NCI-H128 (cell line): Measurements from ENCODE around the gene OSBP2.

ENCODE experiments used
- DNase-seq: peaks from one replicate; lab custom pipeline; 2025; ENCODE audit not compliant: unreplicated experiment; lab: John Stamatoyannopoulos, UW

The OSBP2 gene

DNA sequence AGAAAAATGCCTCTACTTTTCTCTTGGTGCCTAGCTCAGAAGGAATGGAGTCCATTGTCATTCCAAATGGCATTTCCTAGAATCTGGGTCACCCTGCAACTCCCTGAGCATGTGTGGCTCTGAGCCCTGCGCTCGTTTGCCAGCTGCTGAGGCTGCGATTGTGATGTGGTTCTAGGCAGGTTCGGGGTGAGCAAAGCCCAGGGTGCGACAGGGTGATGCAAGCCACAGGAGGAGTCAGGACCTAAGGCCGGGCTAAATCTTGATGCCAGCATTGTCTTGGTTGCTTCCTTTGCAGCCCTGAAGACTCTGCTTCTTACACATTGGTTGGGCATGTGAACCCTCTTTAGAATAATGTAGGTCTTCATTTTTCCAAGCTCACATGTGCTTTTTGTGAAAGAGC is 142.9 kb downstream of the OSBP2 start:
- no peak for DNase-seq

DNA sequence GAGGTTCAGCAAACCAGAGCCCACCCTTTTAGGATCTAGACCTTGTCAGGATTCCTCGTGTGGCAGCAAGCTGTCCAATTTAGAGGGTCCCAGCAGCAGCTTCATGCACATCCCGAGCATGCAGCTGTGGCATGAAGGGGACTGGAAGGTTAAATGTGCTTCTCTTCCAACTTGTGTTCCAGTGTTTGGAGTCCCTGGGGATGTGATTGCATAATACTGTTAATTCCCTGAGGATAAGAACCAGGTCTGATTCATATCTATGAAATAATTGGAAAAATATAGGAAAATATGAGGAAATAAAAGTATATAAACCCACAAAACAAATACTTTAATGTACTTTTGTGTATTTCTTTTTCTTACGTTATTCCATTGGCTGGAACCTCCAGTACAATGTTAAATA is 143.4 kb downstream of the OSBP2 start:
- no peak for DNase-seq

DNA sequence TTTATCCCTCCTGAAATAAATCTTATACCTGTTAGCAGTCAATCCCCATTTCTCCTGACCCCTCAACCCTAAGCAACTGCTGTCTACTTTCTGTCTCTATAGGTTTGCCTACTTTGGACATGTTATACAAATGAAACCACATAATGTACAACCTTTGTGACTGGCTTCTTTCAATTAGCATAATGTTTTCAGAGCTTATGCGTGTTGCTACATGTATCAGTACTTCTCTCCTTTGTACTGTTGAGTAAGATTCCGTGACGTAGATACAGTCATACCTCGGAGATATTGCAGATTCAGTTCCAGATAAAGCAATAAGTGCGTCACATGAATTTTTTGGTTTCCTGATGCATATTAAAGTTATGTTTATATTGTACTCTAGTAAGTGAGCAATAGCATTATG is 146.6 kb downstream of the OSBP2 start:
- no peak for DNase-seq

DNA sequence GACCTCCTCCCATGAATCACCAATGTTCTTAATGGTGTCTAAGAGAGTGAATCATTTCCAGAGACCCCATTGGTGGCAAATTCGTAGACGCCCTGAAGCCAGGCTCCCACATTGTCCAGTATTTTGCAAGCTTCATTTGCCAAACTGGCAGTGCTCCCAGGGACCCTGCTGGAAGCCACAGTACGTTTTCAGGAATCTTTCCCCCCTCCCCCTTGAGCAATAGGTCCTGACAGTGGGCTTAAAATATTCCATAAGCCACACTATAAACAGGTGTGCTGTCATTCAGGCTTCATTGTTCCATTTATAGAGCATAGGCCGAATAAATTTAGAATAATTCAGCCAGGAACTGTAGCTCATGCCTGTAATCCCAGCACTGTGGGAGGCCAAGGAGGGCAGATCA is 148.6 kb downstream of the OSBP2 start:
- no peak for DNase-seq

DNA sequence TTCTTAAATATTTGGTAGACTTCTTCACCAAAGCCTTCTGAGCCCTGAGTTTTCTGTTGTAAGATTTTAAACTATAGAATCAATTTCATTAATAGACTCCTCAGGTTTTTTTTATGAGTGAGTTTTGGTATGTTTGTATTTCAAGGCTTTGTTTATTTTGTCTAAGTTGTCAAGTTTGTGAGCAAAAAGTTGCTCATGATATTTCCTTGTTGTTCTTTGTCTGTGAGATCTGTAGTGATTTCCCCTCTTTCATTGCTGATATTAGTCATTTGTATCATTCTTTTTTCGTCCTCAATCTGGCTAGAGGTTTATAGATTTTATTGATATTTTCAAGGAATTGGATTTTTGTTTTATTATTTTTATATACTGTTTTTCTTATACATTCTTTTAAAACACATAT is 152.9 kb downstream of the OSBP2 start:
- no peak for DNase-seq

DNA sequence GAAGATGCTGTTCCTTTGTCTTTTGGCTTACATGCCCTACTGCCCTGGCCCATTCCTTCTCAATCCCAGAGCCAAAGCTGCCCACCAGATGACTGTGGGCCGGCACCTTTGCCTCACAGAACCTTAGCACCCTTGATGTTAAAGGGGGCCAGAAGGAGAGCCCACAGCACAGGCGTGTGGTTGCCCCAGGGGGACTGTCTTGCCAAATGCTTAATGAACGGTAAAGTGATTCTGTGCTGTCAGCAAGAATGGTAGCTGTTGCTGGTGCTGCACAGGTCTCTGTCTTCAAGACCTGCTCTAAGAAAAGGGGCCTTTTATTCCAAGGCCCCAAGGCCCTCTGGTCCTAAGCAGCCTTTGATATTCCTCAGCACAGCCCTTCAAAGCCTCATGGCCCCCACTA is 160.6 kb downstream of the OSBP2 start:
- no peak for DNase-seq

DNA sequence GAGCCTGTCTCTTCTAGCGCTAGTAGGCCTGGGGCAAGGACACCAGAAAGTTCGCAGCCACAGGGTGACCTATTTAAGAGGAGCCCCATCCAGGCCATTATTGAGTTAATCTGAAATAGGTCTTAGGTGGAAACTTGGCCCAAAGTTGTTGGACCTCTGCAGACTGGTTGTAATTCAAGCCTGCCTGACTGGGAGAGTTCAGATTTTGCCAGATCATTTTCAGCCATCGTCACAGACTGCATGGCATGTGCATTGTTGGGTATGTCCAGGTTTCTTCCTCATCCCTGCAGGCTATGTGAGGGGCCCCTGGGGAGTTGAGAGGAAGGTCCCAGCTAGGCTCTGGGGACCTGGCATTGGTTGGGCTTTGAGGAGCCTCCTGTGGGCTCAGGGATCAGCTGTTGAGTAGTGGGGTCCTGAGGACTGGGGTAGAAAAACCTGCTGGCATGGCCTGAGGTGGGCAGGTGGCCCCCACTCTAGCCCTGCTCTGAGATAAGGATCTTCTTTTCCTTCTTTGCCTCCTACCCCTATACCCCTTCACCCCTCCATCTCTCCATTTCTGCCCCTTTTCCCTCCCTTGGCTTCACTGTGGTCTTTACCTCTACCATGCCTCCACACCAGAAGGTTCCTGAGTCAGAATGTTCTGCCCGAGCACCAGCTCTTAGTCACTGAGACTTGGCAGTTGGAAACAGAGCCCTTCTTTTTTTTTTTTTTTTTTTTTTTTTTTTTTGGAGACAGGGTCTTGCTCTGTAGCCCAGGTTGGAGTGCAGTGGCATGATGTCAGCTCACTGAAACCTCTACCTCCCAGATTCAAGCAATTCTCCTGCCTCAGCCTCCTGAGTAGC is 161.2 kb downstream of the OSBP2 start:
- no peak for DNase-seq

DNA sequence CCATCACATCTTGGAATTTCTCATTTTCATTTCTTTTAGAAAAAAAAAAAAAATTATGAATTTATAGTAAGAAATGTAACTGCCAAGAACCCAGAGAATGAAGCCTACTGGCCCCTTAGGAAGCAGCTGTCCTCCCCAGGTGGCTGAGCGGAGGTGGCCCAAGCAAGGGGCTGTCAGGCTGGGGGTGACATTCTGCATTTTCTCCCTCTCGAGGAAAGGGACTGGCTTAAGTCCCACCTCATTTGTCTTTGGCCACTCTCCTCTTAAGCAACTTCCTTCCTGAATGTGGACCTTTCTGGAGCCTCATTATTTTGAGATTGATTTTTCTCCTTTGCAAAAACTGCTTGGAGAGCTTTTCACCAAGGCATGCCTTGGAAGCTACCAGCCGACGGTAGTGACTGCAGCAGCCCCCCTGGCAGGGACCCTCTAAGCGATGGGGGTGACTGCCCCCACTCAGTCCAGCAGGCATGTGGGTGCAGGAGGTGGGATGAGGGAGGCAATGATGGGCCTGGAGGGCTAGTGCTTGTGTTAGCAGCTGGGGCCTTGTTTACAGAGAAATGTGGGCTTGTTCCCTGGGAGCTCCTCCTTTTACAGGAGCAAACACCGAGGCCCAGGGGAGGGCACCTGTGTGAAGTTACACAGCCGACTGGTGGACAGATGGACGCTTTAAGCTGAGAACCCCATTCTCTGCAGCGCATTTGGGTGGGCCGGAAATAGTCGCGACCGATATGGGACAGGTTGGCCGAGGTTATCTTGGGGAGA is 162.2 kb downstream of the OSBP2 start:
- no peak for DNase-seq

DNA sequence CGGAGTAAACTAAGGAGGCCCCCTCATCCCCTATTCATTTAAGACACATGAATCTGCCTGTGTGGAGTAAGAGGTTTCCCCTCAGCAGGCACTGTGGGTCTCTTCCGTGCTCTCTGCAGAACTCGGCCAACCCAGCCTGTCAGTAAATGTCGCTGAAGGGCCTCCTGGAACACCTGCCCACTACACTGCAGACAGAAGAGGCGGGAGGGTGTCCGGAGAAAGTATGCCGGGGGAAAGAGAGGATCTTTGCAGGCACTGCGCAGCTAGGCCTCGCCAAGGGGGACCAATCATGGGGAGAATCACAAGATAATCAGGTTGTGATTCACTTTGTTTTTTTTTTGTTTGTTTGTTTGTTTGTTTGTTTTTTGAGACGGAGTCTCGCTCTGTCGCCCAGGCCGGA is 163.1 kb downstream of the OSBP2 start:
- DNase-seq = no peak

DNA sequence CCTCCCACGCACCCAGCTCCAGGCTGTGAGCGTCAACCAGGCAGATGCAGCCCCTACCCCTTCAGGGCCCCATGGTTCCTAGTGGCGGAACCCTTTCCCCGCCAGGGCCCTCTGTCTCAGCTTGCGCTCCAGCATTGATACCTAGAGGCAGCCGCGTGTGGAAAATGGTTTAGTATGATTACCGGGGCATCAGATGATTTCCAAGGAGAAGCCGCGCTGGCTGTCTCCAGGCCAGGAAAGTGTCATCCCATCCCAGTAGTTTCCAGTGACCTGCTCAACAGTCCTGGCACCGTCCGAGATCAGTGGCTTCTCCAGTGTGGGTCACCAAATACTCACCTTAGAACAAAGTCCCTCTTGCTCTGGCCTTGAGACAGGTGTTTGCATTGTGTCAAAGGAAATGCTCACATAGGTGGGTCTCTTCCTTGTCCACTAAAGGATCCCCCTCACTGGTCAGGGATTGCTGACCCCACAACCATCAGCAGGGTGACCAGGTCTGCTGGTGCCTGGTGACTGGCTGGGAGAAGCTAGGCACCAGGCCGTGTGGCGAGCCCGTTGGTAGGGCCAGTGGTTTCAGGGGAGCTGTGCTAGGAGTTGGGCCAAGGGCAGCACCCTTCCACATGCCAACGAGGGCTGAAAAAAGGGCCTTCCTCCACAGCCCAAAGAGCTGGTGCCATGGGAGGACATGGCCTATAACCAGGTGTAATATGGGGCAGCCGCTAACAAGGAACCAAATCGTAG is 164.5 kb downstream of the OSBP2 start:
- DNase-seq = no peak

DNA sequence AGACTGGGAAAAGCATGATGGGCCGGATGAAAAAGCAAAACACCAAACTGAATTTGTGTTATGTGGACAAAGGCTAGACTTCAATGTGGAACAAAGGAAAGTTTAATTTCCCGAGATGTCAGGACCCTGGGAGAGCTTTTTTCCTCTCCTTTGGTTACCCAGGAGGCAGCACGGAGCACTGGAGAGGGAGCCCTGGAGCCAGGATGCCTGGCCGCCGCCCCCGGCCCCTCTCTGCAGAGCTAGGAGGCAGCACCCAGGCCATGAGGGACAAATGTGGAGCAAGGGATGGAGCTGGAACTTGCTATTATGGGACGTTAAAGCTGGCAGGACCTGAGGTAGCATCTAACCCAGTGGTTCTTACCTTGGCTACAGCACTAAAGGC is 165.0 kb downstream of the OSBP2 start:
- no peak for DNase-seq

DNA sequence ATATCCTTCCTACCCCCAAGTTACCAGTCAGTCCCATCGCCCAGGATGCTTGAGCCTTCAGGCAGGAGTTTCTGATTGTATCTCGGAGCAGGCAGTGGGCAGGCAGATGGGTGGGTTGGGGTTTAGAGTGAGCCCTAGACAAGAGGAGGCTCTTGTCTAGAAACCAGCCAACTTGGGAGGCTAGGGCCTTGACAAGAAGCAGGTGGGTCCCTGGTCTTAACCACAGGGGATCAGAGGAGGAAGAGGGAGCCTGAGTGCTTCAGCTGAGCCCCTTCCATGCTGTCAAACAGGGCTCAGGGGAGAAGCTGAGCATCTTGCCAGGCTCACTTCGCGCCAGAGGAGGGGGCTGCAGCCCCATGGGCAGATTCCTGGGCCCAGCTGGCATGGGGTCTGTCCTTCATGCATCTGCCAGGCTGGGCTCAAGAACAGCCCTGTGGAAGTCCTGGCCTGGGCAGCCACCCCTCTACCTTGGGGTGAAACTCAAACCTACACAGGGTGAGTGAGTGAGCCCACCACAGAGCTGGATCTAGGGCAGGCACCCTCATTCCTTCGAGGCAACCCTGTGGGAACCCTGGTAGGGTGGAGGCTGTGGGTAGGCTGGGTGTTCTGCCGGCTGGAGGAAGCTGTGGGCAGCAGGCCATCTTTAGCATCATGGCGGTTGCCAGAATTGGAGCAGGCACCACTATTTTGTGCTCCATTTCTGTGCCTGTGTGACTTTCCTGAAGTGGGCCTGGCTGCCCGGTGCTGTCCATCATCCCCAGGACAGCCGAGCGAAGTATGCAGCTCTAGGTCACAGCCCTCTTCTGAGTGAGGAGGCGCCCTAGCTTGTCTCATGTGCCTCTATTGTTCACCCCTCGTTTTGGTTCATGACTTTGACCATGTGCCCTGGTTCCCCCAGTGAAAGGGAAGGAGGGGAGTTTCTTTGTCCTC is 165.8 kb downstream of the OSBP2 start:
- no peak for DNase-seq

DNA sequence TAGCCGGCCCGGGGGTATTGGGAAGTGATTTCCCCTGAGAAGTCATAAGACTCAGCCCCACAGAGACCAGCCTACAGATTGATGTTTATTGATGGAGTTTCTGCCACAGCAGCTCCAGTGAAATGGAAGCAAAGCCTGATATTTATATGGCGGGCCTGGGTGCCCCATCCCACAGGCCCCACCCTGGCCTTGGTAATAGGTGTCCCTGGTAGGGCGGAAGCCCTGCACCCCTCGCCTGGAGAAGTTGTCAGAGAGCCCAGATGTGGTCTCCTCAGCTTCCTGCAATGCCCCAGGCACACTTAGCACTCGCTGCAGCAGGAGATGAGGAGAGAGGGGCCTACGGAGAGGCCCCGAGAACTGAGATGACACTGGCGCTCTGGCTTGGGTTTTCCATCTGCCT is 166.5 kb downstream of the OSBP2 start:
- no peak for DNase-seq

DNA sequence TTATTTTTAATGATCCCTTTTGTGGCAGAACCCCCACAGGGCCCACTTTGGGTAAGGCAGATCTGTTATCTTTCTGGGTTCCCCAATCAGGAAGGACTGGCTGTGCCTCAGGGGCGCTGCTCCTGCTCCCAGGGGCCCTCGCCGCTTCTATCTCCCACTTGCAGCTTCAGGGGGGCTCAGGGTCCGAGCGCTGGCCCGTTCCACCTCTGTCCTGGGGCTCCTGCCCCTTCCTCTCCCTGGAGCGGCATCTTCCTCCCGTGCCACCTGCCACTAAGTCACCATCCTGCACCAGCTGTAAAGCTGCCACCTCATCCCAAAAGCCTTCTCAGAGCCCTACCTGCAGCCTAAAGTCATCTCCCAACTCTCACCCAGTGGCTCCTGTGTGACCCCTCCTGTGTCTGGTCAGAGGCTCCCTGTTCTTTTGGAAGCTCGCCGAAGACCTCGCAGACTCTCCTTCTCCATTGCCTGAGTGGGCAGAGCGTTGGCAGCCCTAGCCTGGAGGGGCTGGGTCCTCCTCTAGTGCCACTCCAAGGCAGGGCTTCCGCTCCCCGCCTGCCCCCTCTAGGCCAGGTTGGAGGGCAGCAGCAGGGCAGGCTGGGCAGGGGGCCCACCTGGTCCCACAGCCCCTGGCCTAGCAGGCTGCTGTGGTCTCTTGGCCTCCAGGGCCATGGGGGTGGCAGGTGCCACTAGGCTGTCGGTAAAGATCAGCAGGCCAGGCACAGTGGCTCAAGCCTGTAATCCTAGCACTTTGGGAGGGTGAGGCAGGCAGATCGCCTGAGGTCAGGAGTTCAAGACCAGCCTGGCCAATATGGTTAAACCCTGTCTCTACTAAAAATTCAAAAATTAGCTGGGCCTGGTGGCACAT is 167.2 kb downstream of the OSBP2 start:
- DNase-seq = no peak

DNA sequence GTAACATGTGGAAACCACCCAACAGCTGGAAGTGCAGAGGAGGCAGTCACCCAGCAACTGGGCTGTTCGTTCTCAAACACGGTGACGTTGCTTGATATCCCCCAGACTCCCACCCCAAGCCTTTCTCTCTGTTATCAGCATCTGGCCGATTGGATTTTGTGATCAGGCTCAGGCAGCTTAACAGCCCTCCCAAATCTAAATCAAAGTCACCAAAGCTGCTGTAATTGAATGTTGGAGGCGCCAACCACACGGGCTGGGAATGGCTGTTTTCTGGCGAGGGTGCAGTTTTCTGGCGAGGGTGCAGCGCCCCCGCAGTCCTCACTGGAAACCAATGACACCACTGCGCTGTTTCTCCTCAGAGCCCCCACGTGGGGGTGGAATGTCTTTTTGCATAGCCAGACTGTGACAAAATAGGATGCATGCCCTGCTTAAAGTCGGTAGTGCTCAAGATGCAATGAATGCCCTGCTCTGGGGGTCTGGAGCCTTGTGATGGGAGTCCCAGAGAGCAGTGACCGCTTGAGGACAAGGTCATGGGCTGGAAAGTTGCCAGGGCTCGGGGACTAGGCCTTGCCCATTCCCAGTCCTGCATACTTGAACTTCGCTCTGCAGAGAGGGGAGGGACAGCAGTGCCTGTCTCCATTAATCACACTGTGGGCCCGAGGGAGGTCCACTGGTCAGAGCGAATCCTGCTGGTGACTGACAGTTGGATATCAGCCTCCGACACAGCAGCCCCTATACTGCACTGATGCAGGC is 168.6 kb downstream of the OSBP2 start:
- DNase-seq = no peak

DNA sequence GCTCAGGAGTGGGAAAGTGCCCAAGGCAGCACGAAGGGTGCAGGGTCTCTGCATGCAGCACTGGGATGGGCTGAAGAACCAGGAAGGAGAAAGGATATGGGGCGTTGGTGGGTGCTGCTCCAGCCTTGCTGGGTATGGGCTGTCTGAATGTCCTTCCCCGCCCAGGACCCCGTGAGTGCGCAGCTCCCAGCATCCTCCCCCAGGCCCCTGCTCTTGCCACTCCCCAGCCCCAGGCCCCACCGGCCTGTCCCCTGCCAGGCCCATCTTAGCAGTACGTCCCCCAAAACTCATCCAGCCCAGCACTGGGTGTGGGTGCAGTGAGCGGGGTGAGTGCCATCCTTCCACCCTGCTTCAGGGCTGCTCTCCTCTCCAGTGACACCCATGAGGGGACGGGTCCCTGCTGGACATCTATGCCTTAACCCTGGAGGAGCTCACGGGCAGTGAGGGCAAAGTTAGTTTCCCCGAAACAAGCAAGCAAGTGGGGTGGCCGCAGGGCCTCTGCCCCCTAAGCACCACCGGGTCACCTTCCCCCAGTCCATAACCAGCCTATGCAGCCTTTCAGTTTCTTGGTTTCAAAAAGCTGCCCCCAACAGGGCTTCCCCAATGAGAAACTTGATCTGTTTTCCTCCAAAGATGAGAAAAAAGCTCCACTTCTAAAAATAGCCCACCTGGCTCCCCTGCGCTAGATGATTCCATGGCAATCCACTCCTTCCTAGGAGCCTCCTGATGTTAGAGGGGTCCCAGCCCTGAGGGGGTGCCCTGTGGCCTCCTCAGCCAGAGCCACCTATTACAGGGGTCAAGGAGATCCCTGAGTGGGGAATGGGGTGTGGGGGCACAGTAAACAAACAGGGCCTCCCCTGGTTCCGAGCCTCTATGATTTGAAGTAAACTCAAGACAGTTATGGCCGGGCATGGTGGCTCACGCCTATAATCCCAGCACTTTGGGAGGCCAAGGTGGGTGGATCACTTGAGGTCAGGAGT is 170.1 kb downstream of the OSBP2 start:
- DNase-seq = no peak

DNA sequence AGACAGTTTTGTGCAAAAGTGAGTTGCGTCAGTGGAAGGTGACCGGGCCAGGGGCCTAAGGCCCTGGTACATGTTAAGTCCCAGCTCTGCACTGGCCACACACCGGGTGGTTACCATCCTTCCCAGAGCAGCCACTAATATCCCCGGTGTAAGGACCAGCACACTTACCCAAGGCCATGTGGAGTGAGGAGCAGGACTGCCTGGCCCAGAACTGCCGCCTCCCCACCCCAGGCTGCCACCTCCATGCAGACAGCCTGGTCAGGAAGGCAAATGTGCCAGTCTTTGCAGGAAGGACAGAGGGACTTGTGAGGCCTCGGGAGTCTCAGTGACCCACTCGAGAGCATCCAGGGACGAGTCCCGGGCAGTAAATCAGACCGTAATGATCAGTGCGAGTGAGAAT is 171.0 kb downstream of the OSBP2 start:
- no peak for DNase-seq

DNA sequence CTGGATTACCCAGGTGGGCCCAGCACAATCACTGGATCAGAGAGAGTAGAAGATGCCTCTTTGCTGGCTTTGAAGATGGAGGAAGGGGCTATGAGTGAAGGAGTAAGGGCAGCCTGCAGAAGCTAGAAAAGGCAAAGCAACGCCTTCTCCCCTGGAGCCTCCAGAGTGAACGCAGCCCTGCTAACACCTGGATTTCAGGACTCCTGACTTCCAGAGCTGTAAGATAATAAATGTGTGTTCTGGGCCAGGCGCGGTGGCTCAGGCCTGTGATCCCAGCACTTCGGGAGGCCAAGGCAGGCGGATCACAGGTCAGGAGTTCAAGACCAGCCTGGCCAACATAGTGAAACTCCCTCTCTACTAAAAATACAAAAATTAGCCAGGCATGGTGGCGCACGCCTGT is 171.5 kb downstream of the OSBP2 start:
- DNase-seq = no peak
